ENCODE data around the gene OR5D18. TPM values are rescaled to one million over a fixed set of nuclear protein-coding genes. Genes with fewer than 3 reads are reported as not detected.

The OR5D18 gene
- total and polyA plus RNA-seq, 2 experiments from 2014 or later, result not detected

DNA sequence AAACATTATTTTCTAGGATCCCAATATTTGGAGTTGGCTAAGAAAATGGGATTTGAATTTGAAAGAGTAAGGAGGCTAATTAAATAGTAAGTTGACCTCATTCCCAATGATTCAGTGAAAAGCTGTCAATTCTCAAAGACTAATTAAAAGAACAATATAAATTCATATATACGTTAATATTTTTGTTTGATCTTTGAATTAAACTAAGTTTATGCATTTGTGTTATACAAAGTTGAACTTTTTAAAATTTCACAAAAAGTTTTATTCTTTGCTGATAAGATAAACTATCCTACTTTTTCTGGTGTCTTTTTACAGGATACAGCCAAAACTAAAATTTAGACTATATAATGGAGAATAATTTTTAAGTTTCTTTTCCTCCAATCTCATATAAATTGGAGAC is 8.4 kb upstream of the OR5D18 start, which contains the start of gene OR5L1:
Gene OR5L1 (plus strand): TSS at position 301 of the 400 bp plus-strand sequence. CDS start 100 bp downstream, outside the sequence.
- Histone ChIP-seq H3K27me3 (ENCODE audit: insufficient read depth) (no peaks in the 10 kb centered on the region), H3K79me2 (replicated peaks; ENCODE audit: insufficient read depth) (no peaks in the 10 kb centered on the region), H3K4me1 (ENCODE audit: insufficient read depth) (no peaks in the 10 kb centered on the region), H3K4me3 (no peak within 1 kb of the TSS), H3K36me3 (ENCODE audit: insufficient read depth) (no peaks in the 10 kb centered on the region; the same call in 1 of the 2 replicates), H4K20me1 (replicated peaks; ENCODE audit: insufficient read depth) (no peaks in the 10 kb centered on the region), H3K4me2 (no peak within 1 kb of the TSS), H2AFZ (no peak within 1 kb of the TSS), H3K9me2 (ENCODE audit: insufficient read depth) (no peaks in the 10 kb centered on the region), H3F3A (replicated peaks; ENCODE audit: low read depth) (no peaks in the 10 kb centered on the region), H3K27ac (ENCODE audit: low read depth) (no peak within 1 kb of the TSS)
- no peak for DNase-seq (ENCODE audit: low spot score)
- H3K4me1 Mint-ChIP-seq, result no peaks in the 10 kb centered on the region
- H3K27me3 Mint-ChIP-seq (ENCODE audit: insufficient read depth, low read depth, poor library complexity), result no peaks in the 10 kb centered on the region
- ATAC-seq, result no peak
- peaks cover 89% of the 10 kb centered on the region for H3K9me3 Mint-ChIP-seq
- no peak within 1 kb of the TSS for H3K4me3 Mint-ChIP-seq
- H3K27ac Mint-ChIP-seq, result no peak within 1 kb of the TSS
- TF ChIP-seq, protein P1, sequence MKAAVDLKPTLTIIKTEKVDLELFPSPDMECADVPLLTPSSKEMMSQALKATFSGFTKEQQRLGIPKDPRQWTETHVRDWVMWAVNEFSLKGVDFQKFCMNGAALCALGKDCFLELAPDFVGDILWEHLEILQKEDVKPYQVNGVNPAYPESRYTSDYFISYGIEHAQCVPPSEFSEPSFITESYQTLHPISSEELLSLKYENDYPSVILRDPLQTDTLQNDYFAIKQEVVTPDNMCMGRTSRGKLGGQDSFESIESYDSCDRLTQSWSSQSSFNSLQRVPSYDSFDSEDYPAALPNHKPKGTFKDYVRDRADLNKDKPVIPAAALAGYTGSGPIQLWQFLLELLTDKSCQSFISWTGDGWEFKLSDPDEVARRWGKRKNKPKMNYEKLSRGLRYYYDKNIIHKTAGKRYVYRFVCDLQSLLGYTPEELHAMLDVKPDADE (IDR thresholded peaks at IDR 0.05), result no peak
- TF ChIP-seq ZNF114 (CRISPR knock-in tag; IDR thresholded peaks at IDR 0.05), result no peak
- TF ChIP-seq, protein P2, sequence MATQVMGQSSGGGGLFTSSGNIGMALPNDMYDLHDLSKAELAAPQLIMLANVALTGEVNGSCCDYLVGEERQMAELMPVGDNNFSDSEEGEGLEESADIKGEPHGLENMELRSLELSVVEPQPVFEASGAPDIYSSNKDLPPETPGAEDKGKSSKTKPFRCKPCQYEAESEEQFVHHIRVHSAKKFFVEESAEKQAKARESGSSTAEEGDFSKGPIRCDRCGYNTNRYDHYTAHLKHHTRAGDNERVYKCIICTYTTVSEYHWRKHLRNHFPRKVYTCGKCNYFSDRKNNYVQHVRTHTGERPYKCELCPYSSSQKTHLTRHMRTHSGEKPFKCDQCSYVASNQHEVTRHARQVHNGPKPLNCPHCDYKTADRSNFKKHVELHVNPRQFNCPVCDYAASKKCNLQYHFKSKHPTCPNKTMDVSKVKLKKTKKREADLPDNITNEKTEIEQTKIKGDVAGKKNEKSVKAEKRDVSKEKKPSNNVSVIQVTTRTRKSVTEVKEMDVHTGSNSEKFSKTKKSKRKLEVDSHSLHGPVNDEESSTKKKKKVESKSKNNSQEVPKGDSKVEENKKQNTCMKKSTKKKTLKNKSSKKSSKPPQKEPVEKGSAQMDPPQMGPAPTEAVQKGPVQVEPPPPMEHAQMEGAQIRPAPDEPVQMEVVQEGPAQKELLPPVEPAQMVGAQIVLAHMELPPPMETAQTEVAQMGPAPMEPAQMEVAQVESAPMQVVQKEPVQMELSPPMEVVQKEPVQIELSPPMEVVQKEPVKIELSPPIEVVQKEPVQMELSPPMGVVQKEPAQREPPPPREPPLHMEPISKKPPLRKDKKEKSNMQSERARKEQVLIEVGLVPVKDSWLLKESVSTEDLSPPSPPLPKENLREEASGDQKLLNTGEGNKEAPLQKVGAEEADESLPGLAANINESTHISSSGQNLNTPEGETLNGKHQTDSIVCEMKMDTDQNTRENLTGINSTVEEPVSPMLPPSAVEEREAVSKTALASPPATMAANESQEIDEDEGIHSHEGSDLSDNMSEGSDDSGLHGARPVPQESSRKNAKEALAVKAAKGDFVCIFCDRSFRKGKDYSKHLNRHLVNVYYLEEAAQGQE (IDR thresholded peaks at IDR 0.05; ENCODE audit: unreplicated experiment), result no peak
- TF ChIP-seq EZH2phosphoT487 (IDR thresholded peaks at IDR 0.05; ENCODE audit: unreplicated experiment), result no peak
- no peak for TF ChIP-seq EZH2 (IDR thresholded peaks at IDR 0.05; ENCODE audit: low read depth, unreplicated experiment)
- no peak for TF ChIP-seq CTCF (conservative IDR thresholded peaks at IDR 0.05; ENCODE audit: low read depth in 2 of 2)
- no peak for TF ChIP-seq POLR2AphosphoS5 (IDR thresholded peaks at IDR 0.05; ENCODE audit: low read depth)
- no peak for TF ChIP-seq STAT1 (IDR thresholded peaks at IDR 0.05; ENCODE audit: unreplicated experiment)
- TF ChIP-seq, protein P3, sequence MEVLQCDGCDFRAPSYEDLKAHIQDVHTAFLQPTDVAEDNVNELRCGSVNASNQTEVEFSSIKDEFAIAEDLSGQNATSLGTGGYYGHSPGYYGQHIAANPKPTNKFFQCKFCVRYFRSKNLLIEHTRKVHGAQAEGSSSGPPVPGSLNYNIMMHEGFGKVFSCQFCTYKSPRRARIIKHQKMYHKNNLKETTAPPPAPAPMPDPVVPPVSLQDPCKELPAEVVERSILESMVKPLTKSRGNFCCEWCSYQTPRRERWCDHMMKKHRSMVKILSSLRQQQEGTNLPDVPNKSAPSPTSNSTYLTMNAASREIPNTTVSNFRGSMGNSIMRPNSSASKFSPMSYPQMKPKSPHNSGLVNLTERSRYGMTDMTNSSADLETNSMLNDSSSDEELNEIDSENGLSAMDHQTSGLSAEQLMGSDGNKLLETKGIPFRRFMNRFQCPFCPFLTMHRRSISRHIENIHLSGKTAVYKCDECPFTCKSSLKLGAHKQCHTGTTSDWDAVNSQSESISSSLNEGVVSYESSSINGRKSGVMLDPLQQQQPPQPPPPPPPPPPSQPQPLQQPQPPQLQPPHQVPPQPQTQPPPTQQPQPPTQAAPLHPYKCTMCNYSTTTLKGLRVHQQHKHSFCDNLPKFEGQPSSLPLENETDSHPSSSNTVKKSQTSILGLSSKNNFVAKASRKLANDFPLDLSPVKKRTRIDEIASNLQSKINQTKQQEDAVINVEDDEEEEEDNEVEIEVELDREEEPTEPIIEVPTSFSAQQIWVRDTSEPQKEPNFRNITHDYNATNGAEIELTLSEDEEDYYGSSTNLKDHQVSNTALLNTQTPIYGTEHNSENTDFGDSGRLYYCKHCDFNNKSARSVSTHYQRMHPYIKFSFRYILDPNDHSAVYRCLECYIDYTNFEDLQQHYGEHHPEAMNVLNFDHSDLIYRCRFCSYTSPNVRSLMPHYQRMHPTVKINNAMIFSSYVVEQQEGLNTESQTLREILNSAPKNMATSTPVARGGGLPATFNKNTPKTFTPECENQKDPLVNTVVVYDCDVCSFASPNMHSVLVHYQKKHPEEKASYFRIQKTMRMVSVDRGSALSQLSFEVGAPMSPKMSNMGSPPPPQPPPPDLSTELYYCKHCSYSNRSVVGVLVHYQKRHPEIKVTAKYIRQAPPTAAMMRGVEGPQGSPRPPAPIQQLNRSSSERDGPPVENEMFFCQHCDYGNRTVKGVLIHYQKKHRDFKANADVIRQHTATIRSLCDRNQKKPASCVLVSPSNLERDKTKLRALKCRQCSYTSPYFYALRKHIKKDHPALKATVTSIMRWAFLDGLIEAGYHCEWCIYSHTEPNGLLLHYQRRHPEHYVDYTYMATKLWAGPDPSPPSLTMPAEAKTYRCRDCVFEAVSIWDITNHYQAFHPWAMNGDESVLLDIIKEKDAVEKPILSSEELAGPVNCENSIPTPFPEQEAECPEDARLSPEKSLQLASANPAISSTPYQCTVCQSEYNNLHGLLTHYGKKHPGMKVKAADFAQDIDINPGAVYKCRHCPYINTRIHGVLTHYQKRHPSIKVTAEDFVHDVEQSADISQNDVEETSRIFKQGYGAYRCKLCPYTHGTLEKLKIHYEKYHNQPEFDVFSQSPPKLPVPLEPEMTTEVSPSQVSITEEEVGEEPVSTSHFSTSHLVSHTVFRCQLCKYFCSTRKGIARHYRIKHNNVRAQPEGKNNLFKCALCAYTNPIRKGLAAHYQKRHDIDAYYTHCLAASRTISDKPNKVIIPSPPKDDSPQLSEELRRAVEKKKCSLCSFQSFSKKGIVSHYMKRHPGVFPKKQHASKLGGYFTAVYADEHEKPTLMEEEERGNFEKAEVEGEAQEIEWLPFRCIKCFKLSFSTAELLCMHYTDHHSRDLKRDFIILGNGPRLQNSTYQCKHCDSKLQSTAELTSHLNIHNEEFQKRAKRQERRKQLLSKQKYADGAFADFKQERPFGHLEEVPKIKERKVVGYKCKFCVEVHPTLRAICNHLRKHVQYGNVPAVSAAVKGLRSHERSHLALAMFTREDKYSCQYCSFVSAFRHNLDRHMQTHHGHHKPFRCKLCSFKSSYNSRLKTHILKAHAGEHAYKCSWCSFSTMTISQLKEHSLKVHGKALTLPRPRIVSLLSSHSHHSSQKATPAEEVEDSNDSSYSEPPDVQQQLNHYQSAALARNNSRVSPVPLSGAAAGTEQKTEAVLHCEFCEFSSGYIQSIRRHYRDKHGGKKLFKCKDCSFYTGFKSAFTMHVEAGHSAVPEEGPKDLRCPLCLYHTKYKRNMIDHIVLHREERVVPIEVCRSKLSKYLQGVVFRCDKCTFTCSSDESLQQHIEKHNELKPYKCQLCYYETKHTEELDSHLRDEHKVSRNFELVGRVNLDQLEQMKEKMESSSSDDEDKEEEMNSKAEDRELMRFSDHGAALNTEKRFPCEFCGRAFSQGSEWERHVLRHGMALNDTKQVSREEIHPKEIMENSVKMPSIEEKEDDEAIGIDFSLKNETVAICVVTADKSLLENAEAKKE (CRISPR knock-in tag; IDR thresholded peaks at IDR 0.05), result no peak
- no peak for TF ChIP-seq NANOG (IDR thresholded peaks at IDR 0.05; ENCODE audit: borderline replicate concordance)
- peaks cover 31% of the 10 kb centered on the region; the same call in 2 of the 3 replicates for H3K36me3 Mint-ChIP-seq (ENCODE audit: low read depth)

All from GM23338 (cell line).